A673 (cell line): ENCODE results near the gene ZNF527.

Source experiments
- CTCF ChIP-seq: fragments of 300-800, 200-600 bp; sonication (generic); conservative IDR thresholded peaks from 2 replicates; pipeline ENCODE4 v1.5.1; 2017; ENCODE audit warnings: low read depth, mild to moderate bottlenecking, antibody characterized with exemption, low read length, moderate library complexity, mixed read lengths
- EZH2 ChIP-seq: fragments of 200-600 bp; sonication (generic); IDR thresholded peaks from 2 replicates; pipeline ENCODE4 v1.6.1; 2017; ENCODE audit warnings: borderline replicate concordance, low read depth, mild to moderate bottlenecking, mixed read lengths, antibody characterized with exemption, low read length; ENCODE audit not compliant: poor library complexity, severe bottlenecking

GRCh38 chr19:37329686-37330085 is 41.2 kb upstream of the ZNF527 start:
- TF ChIP-seq EZH2 (no peak), CTCF (0 out of 2 replicates have a peak, but pooled peaks have one; percentile 23)
